Measurements from ENCODE around the gene DKK2.

DNA sequence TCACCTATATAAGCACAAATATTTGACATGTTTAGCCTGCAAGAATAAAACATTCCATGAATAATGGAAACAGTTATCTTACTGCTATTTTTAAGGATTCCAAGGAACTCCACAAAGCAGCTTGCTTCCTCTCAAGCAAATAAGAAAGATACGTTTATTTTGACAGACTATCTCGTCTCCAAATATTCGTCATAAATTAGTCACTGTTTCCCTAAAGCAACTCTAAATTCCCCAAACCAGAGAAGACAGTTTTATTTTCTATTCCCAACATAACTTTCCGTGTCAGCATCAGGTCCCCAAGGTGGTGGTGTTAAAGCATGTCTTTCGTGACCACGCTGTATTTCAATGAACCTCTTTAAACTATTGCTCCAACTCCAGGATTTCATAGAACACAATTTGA lies 24.3 kb upstream of the DKK2 start:
- TF ChIP-seq CTCF (IDR thresholded peaks at IDR 0.05; ENCODE audit: insufficient read depth, low read length) = no peak
- no peak for TF ChIP-seq POLR2AphosphoS5 (IDR thresholded peaks at IDR 0.05; ENCODE audit: low read depth)
- TF ChIP-seq REST (IDR thresholded peaks at IDR 0.05; ENCODE audit: insufficient replicate concordance, low read depth) = no peak
- no peak for TF ChIP-seq SPI1 (IDR thresholded peaks at IDR 0.05; ENCODE audit: borderline replicate concordance, low read depth)
